Lower leg skin (tissue), 3 donors: Measurements from ENCODE around the gene CD180.

Experiments
- CTCF ChIP-seq, 3 donors: fragments of 450-650 bp; IDR thresholded peaks; one replicate each; pipeline ENCODE4 v1.5.1; 2016; ENCODE audit warnings: antibody characterized with exemption in 3 of 3, mild to moderate bottlenecking in 3 of 3, moderate library complexity in 2 of 3
- POLR2A ChIP-seq, 2 donors: fragments of 450-650 bp; IDR thresholded peaks; one replicate each; pipeline ENCODE4 v1.6.1; 2016 to 2017; ENCODE audit warnings: antibody characterized with exemption in 2 of 2, mild to moderate bottlenecking in 1 of 2, moderate library complexity in 1 of 2

- no peak for TF ChIP-seq CTCF (IDR thresholded peaks at IDR 0.05)
- TF ChIP-seq POLR2A (IDR thresholded peaks at IDR 0.05): no peak
These were observed 44.2 kb upstream of the CD180 start for GRCh38 chr5:67240846-67241245.
